Common myeloid progenitor, CD34-positive (primary cell): Measurements from ENCODE around the gene NUAK1.

Experiments used
- CTCF ChIA-PET: fragments of 350-600 bp; sonication (Branson Sonifier 250); formaldehyde crosslinking; loops from one replicate; lab custom pipeline; 2021; ENCODE audit warnings: antibody characterized with exemption; lab: Charles Lee
- POLR2A ChIA-PET: fragments of 350-600 bp; sonication (Branson Sonifier 250); formaldehyde crosslinking; loops from one replicate; lab custom pipeline; 2021; ENCODE audit warnings: antibody characterized with exemption; lab: Charles Lee
- DNase-seq, 3 donors: peaks; one replicate each; pipeline versions ENCODE4 v3.0.0 to v3.0.0-alpha.2; 2013
- H3K27ac ChIP-seq, 2 experiments: 1 replicate in 1 of 2; 2 replicates in 1 of 2; pipeline ENCODE4 v1.7.0; 2013; ENCODE audit warnings: inconsistent platforms in 2 of 2, low read length in 2 of 2, mild to moderate bottlenecking in 2 of 2, low read depth in 1 of 2, moderate library complexity in 1 of 2; ENCODE audit not compliant: severe bottlenecking in 2 of 2, insufficient read depth in 1 of 2, poor library complexity in 1 of 2
- H3K27me3 ChIP-seq, 5 experiments: replicated peaks in 2 of 5; 1 replicate in 3 of 5; 2 replicates in 2 of 5; pipeline versions ENCODE4 v1.6.1 to v1.7.0; 2013; ENCODE audit warnings: low read length in 4 of 5, mild to moderate bottlenecking in 2 of 5, moderate library complexity in 2 of 5, inconsistent platforms in 1 of 5; ENCODE audit not compliant: insufficient read depth in 5 of 5, control insufficient read depth in 4 of 5
- H3K36me3 ChIP-seq, 4 experiments: 1 replicate in 2 of 4; 2 replicates in 2 of 4; pipeline versions ENCODE4 v1.6.1 to v1.7.0; 2013; ENCODE audit warnings: low read length in 3 of 4, control low read depth in 1 of 4, mild to moderate bottlenecking in 1 of 4; ENCODE audit not compliant: control insufficient read depth in 4 of 4, insufficient read depth in 4 of 4
- H3K4me1 ChIP-seq, 4 experiments: 1 replicate in 3 of 4; 2 replicates in 1 of 4; pipeline versions ENCODE4 v1.6.1 to v1.7.1; 2013; ENCODE audit warnings: low read length in 3 of 4, mild to moderate bottlenecking in 3 of 4, control low read depth in 1 of 4, inconsistent platforms in 1 of 4, moderate library complexity in 1 of 4; ENCODE audit not compliant: control insufficient read depth in 4 of 4, insufficient read depth in 4 of 4; ENCODE audit errors: control extremely low read depth in 1 of 4
- H3K4me3 ChIP-seq, 7 experiments: 1 replicate in 4 of 7; 2 replicates in 3 of 7; pipeline versions ENCODE4 v1.5.1 to v1.7.0; 2013; ENCODE audit warnings: mild to moderate bottlenecking in 7 of 7, low read length in 6 of 7, moderate library complexity in 6 of 7, inconsistent platforms in 2 of 7, low read depth in 2 of 7, control low read depth in 1 of 7; ENCODE audit not compliant: insufficient read depth in 4 of 7, control insufficient read depth in 1 of 7; ENCODE audit errors: extremely low read depth in 1 of 7
- H3K9me3 ChIP-seq, 5 experiments: 1 replicate in 4 of 5; 2 replicates in 1 of 5; pipeline versions ENCODE4 v1.6.1 to v1.7.1; 2013; ENCODE audit warnings: low read length in 4 of 5, mild to moderate bottlenecking in 2 of 5, inconsistent platforms in 1 of 5, low read depth in 1 of 5, moderate library complexity in 1 of 5; ENCODE audit not compliant: control insufficient read depth in 4 of 5, insufficient read depth in 2 of 5; ENCODE audit errors: control extremely low read depth in 1 of 5
- WGBS: methylation state at CpG from one replicate; pipeline ENCODE4 v1.1.5; 2013; ENCODE audit not compliant: insufficient coverage; 5-methylcytosine and 5-hydroxymethylcytosine counted together

NUAK1 gene

GRCh38 chr12:106046301-106046846 is 92.4 kb downstream of the NUAK1 start:
- ChIA-PET POLR2A (no interaction called here), CTCF (no interaction called here)
- H3K9me3 ChIP-seq: no peaks in the 10 kb centered on the region
- no peak for DNase-seq
- H3K4me3 ChIP-seq: no peak overlapping the region
- peaks cover 0 to 11% (median 2%) of the 10 kb centered on the region in 5 experiments for H3K27me3 ChIP-seq
- WGBS: 75% methylated on average over 2 of the region's 4 CpGs
- H3K4me1 ChIP-seq: no peaks in the 10 kb centered on the region
- no peaks in the 10 kb centered on the region for H3K36me3 ChIP-seq
- no peak overlapping the region for H3K27ac ChIP-seq

DNA sequence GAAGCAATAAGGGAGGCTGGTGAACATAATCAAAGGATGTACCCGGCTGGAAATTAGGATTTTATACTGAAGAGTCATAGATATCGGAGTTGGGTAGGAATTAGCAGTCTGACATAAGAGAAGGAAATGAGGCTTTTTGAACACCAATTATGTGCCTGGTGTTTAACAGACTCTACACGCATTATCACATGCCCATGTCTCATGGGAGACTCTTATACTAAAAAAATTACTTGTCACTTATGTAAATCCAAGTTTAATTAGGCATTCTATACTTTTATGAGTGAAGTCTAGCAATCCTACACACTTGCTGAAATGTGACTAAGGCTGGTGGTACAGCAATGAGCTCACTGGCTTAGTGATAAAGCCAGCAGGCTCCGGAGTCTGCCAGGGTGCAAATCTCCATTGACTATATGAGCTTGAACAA is 93.5 kb downstream of the NUAK1 start:
- POLR2A ChIA-PET: no interaction called here
- 100% methylated on average over 1 of the region's 4 CpGs for WGBS
- DNase-seq: no peak

DNA sequence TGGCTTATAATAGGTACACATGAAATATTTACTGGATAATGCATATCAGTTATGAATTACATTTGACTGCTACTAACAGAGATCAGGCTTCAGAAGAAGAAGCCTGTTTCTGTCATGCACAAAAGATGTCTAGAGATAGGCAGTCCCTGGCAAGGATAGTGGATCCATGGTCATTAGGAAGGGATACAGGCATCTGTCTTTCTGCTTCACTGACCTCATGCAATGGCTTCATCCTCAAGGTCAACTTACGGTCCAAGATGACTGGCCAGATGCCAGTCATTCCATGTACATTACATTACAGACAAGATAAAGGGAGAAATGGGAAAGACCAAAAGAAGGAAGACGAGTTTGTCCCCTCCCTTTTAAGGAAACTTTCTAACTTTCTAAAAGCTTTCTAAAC is 94.0 kb downstream of the NUAK1 start:
- POLR2A ChIA-PET: no interaction called here
- WGBS: no CpG with 5 or more reads among the region's 2 CpGs
- Histone ChIP-seq H3K27me3 (peaks cover 0 to 7% (median 2%) of the 10 kb centered on the region in 5 experiments), H3K27ac (no peak overlapping the region), H3K36me3 (no peaks in the 10 kb centered on the region), H3K9me3 (peaks cover 0 to 8% (median 0%) of the 10 kb centered on the region in 5 experiments), H3K4me1 (no peaks in the 10 kb centered on the region), H3K4me3 (no peak overlapping the region)
- CTCF ChIA-PET: no interaction called here
- no peak for DNase-seq

More for the DNA sequence above, 93.5 kb downstream of the NUAK1 start:
- CTCF ChIA-PET: no interaction called here
- Histone ChIP-seq H3K9me3 (peaks cover 0 to 5% (median 0%) of the 10 kb centered on the region in 5 experiments), H3K4me1 (no peaks in the 10 kb centered on the region), H3K4me3 (no peak overlapping the region), H3K27me3 (peaks cover 0 to 7% (median 2%) of the 10 kb centered on the region in 5 experiments), H3K27ac (no peak overlapping the region), H3K36me3 (no peaks in the 10 kb centered on the region)

GRCh38 chr12:106042037-106042436 is 96.7 kb downstream of the NUAK1 start:
- DNase-seq: no peak
- WGBS: 88% methylated on average over 1 of the region's 4 CpGs
- Histone ChIP-seq H3K4me1 (no peaks in the 10 kb centered on the region), H3K4me3 (no peak overlapping the region), H3K27me3 (peaks cover 0 to 5% (median 2%) of the 10 kb centered on the region in 5 experiments), H3K27ac (no peak overlapping the region), H3K36me3 (no peaks in the 10 kb centered on the region), H3K9me3 (peaks cover 0 to 10% (median 0%) of the 10 kb centered on the region in 5 experiments)
- ChIA-PET CTCF (no interaction called here), POLR2A (no interaction called here)

DNA sequence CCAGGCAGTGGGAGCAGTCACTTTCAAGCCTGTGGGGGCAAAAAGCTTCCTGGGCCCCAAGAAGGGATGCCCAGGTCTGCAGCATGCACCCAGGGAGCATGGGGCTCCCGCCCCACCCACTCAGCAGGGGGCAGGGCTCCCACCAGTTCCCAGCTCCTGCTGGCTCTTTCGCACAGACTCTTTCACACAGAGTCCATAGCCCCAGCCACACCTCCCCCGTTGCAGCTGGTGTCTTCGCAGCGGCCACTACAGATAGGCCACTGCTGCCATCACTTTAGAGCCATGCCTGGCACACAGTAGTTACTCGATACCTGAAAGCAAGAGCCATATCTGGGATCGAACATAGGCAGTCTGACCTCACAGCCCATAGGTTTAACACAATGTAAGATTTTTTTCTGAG is 98.2 kb downstream of the NUAK1 start:
- H3K36me3 ChIP-seq: no peaks in the 10 kb centered on the region
- no peak overlapping the region for H3K4me3 ChIP-seq
- WGBS: 85% methylated on average over 7 of the region's 7 CpGs
- H3K27ac ChIP-seq: no peak overlapping the region
- ChIA-PET POLR2A (no interaction called here), CTCF (no interaction called here)
- no peak for DNase-seq
- H3K9me3 ChIP-seq: peaks cover 0 to 10% (median 0%) of the 10 kb centered on the region in 5 experiments
- H3K27me3 ChIP-seq: peaks cover 0 to 5% (median 2%) of the 10 kb centered on the region in 5 experiments
- H3K4me1 ChIP-seq: no peaks in the 10 kb centered on the region

- 100% methylated on average over 1 of the region's 2 CpGs for WGBS
- no peaks in the 10 kb centered on the region for H3K4me1 ChIP-seq
- H3K27me3 ChIP-seq: peaks cover 0 to 5% (median 0%) of the 10 kb centered on the region in 5 experiments
- DNase-seq: no peak
- CTCF ChIA-PET: no interaction called here
- H3K36me3 ChIP-seq: no peaks in the 10 kb centered on the region
- H3K9me3 ChIP-seq: peaks cover 0 to 10% (median 0%) of the 10 kb centered on the region in 5 experiments
- POLR2A ChIA-PET: no interaction called here
- no peak overlapping the region for H3K4me3 ChIP-seq
- no peak overlapping the region for H3K27ac ChIP-seq
These were observed 98.9 kb downstream of the NUAK1 start for GRCh38 chr12:106039646-106040404.

GRCh38 chr12:106039242-106039641 is 99.5 kb downstream of the NUAK1 start:
- H3K4me3 ChIP-seq: no peak overlapping the region
- H3K36me3 ChIP-seq: no peaks in the 10 kb centered on the region
- POLR2A ChIA-PET: no interaction called here
- no peaks in the 10 kb centered on the region for H3K4me1 ChIP-seq
- H3K27ac ChIP-seq: no peak overlapping the region
- DNase-seq: no peak
- WGBS: 98% methylated on average over 6 of the region's 6 CpGs
- peaks cover 0 to 5% (median 0%) of the 10 kb centered on the region in 5 experiments for H3K27me3 ChIP-seq
- H3K9me3 ChIP-seq: peaks cover 0 to 10% (median 0%) of the 10 kb centered on the region in 5 experiments
- CTCF ChIA-PET: no interaction called here
